ENCODE measurements around the gene KLK14. TPM values are rescaled to one million over a fixed set of nuclear protein-coding genes. Genes with fewer than 3 reads are reported as not detected.

Gene KLK14
- total RNA-seq, 1 experiment from 2014 or later, result 0.30 TPM

DNA sequence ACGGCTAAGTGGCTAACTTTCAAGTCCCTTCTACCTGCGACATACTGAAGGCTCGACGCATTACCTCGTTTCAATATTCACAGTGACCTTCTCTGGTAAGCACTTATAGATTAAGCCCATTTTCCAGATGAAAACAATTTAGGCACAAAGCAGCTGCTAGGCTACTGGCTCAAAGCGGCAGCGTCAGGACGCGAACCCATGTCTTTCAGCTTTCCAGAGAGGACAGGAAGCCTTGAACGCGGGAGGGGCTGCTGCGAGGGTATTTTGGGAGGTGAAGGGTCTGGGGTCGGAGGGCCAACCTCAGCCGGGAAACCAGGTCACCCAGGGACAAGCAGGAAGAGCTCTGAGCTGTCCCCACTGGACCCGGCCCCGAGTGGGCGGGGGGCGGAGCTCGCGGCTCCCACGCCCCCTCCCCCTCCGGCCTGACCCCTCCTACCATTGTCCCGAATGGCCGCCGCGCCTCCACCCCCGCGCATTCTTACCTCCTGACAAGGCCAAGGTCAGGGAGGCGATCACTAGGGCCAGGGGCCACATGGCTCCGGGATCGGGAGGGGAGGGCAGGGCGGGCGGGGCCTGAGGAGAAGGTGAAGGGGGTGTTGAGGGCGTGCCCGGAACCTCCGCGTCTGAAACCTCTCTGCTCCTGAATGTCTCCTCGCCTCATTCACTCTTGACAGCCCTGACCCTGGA lies 18.0 kb downstream of the KLK14 start, which contains the start of gene KLK13:
Gene KLK13 (minus strand): TSS at position 559 of the 687 bp plus-strand sequence. CDS start 25 bp downstream, at position 534.
- intact Hi-C loops (cut with micrococcal nuclease), result no loop called here
- Mint-ChIP-seq H3K4me1 (ENCODE audit: insufficient read depth, unreplicated experiment) (no peaks in the 10 kb centered on the region), H3K9me3 (ENCODE audit: unreplicated experiment) (peaks cover 27% of the 10 kb centered on the region), H3K27ac (ENCODE audit: low read depth, unreplicated experiment) (no peak within 1 kb of the TSS), H3K36me3 (ENCODE audit: insufficient read depth, unreplicated experiment) (no peaks in the 10 kb centered on the region), H3K4me3 (ENCODE audit: unreplicated experiment) (no peak within 1 kb of the TSS), H3K27me3 (ENCODE audit: insufficient read depth, unreplicated experiment) (no peaks in the 10 kb centered on the region)
- TF ChIP-seq CTCF (IDR thresholded peaks at IDR 0.05; ENCODE audit: unreplicated experiment), result no peak
- ChIA-PET CTCF (interaction anchor here (0.6 to 0.7 kb wide), 2 partner anchors 92 to 843 kb away, joined by 3 read pairs; no protein-coding TSS in a partner anchor), POLR2A (interaction anchor here (0.6 kb wide), 1 partner anchor 1136 kb away, joined by 3 read pairs; no protein-coding TSS in a partner anchor)
- DNase-seq (ENCODE audit: unreplicated experiment), result no peak
- no TSS peak for BruUV-seq (replicated peaks)

- H3K4me3 Mint-ChIP-seq (ENCODE audit: unreplicated experiment), result no peak overlapping the region
- H3K27me3 Mint-ChIP-seq (ENCODE audit: insufficient read depth, unreplicated experiment), result no peaks in the 10 kb centered on the region
- BruUV-seq (replicated peaks), result no TSS peak
- no peak for DNase-seq (ENCODE audit: unreplicated experiment)
- CTCF ChIA-PET, result interaction anchor here (0.6 to 0.7 kb wide), 2 partner anchors 61 to 598 kb away, joined by 3 read pairs; no protein-coding TSS in a partner anchor
- H3K27ac Mint-ChIP-seq (ENCODE audit: low read depth, unreplicated experiment), result no peak overlapping the region
- TF ChIP-seq CTCF (IDR thresholded peaks at IDR 0.05; ENCODE audit: unreplicated experiment), result no peak
- POLR2A ChIA-PET, result no interaction called here
- peaks cover 32% of the 10 kb centered on the region for H3K9me3 Mint-ChIP-seq (ENCODE audit: unreplicated experiment)
- no peaks in the 10 kb centered on the region for H3K36me3 Mint-ChIP-seq (ENCODE audit: insufficient read depth, unreplicated experiment)
- H3K4me1 Mint-ChIP-seq (ENCODE audit: insufficient read depth, unreplicated experiment), result no peaks in the 10 kb centered on the region
- intact Hi-C loops (cut with micrococcal nuclease), result no loop called here
Observed at GRCh38 chr19:51063664-51064063, 19.0 kb downstream of the KLK14 start.

GRCh38 chr19:51060973-51061372 lies 21.7 kb downstream of the KLK14 start:
- Mint-ChIP-seq H3K9me3 (ENCODE audit: unreplicated experiment) (peaks cover 33% of the 10 kb centered on the region), H3K4me3 (ENCODE audit: unreplicated experiment) (no peak overlapping the region), H3K27ac (ENCODE audit: low read depth, unreplicated experiment) (no peak overlapping the region), H3K36me3 (ENCODE audit: insufficient read depth, unreplicated experiment) (no peaks in the 10 kb centered on the region), H3K4me1 (ENCODE audit: insufficient read depth, unreplicated experiment) (no peaks in the 10 kb centered on the region), H3K27me3 (ENCODE audit: insufficient read depth, unreplicated experiment) (no peaks in the 10 kb centered on the region)
- intact Hi-C loops (cut with micrococcal nuclease), result no loop called here
- ChIA-PET POLR2A (no interaction called here), CTCF (no interaction called here)
- BruUV-seq (replicated peaks), result no TSS peak
- TF ChIP-seq CTCF (IDR thresholded peaks at IDR 0.05; ENCODE audit: unreplicated experiment), result no peak
- no peak for DNase-seq (ENCODE audit: unreplicated experiment)

DNA sequence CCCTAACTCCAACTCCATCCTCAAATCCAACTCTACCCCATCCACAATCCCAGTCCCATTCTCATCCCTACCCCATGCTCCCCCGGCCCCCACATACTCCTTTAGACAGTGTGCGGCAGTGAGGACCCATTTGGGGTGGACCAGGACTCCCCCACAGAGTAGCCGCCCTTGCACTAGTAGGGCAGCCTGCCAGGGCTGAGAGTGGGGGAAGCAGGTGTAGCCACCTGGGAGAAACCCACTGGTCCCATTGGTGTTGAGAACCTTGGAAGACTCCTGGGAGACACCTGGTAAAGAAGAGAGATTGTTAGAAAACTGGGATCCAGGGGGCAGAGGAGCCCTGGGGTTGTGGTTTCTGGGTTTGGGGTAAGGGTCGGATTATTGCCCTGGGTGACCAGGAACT lies 22.4 kb downstream of the KLK14 start:
- H3K4me1 Mint-ChIP-seq (ENCODE audit: insufficient read depth, unreplicated experiment), result no peaks in the 10 kb centered on the region
- BruUV-seq (replicated peaks), result no TSS peak
- intact Hi-C loops (cut with micrococcal nuclease), result no loop called here
- H3K27ac Mint-ChIP-seq (ENCODE audit: low read depth, unreplicated experiment), result no peak overlapping the region
- CTCF ChIA-PET, result interaction anchor here (0.6 kb wide), 1 partner anchor 23 kb away, joined by 3 read pairs; no protein-coding TSS in a partner anchor
- no peak overlapping the region for H3K4me3 Mint-ChIP-seq (ENCODE audit: unreplicated experiment)
- no peak for DNase-seq (ENCODE audit: unreplicated experiment)
- POLR2A ChIA-PET, result no interaction called here
- no peaks in the 10 kb centered on the region for H3K36me3 Mint-ChIP-seq (ENCODE audit: insufficient read depth, unreplicated experiment)
- peaks cover 35% of the 10 kb centered on the region for H3K9me3 Mint-ChIP-seq (ENCODE audit: unreplicated experiment)
- H3K27me3 Mint-ChIP-seq (ENCODE audit: insufficient read depth, unreplicated experiment), result no peaks in the 10 kb centered on the region
- no peak for TF ChIP-seq CTCF (IDR thresholded peaks at IDR 0.05; ENCODE audit: unreplicated experiment)
